ENCODE data around the gene NAA40.

Gene NAA40

DNA sequence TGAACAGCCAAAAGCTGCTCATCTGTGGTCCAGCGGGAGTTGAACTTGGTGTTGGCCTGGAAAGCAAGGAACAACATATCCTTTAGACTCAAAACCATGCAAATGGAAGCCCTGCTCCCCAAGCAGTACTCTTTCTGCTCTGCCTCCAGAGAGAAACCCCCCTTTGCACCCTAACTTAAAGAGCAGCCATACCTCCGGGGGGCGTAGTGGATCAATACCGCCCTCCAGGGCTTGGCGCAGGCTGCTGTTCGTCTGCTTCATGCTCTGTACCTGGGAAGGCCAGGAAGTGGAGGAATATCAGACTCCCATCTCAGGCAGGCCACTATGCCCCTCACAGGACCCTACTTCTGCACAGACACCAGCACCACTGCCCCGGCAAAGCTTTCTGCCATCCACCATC lies 26.1 kb upstream of the NAA40 start:
- in situ Hi-C loops (cut with MboI; ENCODE audit: low sequenced_read_pairs): no loop called here

DNA sequence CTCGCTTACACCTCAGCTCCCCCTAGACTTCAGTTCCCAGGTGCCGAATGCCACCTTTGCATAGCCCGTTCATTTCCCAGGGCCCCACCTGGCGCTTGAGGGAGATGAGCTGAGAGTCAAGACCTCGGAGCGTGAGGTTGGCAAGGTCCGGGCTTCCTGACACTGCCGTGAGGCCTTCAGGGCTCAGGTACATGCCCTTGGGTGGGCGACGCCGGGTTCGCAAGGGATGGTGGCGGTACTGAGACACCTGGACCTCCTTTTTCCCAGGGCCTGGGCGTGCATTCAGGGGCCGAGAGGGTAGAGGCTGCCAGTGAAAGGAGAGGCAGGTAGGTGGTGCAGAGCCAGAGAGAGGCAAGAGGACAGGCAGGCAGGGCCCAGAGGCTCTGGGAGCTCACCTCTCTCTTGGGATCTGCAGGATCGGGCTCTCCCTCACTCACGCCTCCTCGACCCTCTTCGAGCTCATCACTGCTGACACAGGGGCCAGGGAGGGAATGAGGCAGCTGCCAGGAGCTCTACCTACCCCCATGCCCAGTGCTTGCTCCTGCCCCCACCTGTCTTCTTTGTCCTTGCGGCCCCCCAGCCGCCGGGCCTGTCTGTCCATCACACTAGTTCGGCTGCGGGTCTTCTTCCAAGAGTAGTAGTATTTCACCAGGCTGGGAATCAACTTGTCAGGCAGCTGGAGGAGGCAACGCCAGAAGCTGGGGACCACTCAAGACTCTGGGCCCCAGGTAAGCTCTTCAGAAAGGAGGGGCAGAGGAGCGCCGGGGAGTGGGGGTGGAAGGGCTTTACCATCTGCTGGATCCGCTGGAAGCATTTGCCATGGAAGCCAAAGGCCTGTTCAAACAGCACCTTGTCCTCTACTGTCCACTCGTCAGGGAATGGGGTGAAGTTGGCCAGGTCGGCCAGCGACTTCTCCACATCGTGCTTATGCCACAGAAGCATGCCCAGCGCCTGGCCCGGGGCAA lies 24.7 kb upstream of the NAA40 start:
- in situ Hi-C loops (cut with MboI; ENCODE audit: low sequenced_read_pairs): no loop called here

DNA sequence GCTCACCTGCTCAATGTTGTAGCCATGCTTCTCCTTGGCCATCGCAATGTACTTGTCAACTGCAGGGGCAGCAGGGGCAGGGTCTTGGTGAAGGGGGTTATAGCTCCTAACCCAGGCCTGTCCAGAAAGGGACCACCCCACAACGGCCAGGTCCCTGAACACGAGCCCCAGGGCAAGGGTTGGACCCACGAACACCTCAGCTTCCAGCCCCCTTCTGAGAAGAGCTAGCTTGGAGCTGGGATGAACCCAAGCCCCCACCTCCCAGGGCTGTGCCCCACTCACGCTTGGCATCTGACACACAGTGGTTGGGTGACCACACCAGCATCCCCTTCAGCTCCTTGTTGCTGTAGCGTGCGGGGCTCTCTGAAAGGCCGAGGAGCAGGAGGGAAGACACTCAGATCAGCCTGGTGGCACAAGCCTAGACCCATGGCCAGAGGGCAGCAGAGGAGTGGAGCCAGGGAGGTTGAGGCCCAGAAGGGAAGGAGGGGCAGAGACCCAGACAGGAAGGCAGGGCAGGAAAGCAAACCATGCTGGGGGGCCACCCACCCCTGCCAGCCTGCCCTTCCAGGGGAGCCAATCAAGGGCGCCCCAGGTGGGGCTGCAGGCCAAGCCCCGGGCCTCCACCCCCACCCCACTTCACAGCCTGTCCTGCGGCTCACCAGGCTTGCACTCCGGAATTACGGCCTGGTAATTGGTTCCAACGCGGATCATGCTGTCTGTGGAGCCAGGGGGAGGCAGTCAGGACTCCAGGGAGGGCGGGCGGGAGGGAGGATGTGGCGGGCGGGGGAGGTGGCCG lies 23.7 kb upstream of the NAA40 start:
- in situ Hi-C loops (cut with MboI; ENCODE audit: low sequenced_read_pairs): no loop called here

DNA sequence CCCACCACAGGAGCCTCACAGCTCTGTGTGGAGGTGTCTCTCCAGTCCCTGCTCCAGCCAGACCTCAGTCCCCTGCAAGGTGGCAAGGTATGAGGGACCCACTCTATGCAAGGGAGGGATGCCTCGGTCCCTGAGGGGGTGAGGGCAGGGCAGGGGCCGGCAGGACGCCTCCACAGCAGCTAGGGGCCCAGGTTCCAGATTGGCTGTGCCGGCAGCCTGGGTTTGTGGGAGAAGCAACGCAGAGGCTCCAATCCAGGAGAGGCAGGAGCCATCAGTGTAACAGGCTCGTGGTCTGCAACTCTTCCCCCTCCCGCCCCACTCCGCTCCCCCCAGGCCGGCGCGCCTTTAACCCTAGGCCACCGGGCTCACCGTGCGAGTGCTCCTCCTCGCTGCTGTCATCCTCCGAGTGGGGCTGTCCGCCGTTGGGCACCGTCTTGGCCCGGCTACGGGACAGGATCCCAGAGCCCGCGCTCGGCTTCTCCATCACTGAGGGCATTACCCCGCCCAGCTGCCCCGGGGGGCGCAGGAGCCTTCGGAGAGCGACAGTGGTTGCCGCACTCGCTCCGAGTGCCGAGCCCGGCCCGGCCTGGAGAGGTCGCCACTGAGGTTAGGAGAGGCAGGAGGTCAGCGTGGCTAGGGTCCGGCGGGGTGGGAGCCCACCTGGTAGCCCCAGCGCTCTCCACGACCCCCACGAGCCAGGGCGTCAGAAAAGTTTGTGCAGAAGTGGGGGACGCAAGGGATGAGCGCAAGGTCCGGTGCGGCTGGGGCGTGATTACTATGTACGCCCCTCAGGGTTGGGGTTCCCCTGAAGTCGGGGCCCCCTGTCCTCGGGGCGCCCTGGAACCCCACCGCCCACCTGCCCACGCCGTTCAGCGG lies 22.6 kb upstream of the NAA40 start:
- in situ Hi-C loops (cut with MboI; ENCODE audit: low sequenced_read_pairs): no loop called here

DNA sequence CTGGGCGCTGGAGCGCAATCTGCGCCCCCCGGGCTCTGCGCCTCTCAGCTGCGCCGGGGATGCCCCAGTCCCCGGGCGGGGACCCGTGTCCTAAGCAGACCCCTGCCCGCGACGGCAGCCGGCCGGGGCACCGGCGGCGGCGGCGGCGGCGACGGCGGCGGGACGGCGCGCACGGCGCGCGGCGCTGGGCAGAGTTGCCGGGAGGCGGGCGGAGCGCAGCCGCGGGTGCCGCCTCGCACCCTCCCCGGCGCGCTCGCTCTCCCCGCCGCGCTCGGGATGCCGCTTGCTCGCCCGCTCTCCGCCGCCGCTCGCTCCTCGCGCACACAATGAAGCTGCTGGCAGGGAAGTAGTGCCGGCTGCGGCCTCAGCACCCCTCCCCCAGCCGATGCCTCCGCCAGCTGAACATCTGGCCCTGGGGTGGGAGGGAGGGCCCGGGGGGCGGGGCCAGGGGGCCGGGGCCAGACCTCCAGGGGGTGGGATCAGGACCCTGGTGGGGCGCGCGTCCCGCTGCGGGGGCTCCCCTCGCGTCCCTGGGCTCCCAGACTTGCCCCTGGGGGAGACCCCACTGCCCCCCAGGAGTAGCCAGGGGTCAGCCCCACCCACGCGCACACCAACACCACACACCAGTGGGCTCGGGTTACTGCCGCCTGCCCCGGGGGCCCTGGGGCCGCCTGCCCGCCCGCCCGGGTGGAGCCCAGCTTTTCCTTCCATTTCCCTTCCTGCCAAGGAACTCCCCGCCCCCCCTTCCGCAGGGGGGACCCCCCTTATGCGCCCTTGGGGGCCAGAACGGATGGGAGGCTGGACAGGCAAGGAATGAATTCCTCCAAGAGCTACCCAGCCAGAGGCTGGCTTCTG lies 21.7 kb upstream of the NAA40 start, which contains the start of gene RCOR2:
Gene RCOR2 (minus strand): TSS at position 328 of the 855 bp plus-strand sequence. CDS start 708 bp downstream, outside the sequence.
- in situ Hi-C loops (cut with MboI; ENCODE audit: low sequenced_read_pairs): no loop called here

DNA sequence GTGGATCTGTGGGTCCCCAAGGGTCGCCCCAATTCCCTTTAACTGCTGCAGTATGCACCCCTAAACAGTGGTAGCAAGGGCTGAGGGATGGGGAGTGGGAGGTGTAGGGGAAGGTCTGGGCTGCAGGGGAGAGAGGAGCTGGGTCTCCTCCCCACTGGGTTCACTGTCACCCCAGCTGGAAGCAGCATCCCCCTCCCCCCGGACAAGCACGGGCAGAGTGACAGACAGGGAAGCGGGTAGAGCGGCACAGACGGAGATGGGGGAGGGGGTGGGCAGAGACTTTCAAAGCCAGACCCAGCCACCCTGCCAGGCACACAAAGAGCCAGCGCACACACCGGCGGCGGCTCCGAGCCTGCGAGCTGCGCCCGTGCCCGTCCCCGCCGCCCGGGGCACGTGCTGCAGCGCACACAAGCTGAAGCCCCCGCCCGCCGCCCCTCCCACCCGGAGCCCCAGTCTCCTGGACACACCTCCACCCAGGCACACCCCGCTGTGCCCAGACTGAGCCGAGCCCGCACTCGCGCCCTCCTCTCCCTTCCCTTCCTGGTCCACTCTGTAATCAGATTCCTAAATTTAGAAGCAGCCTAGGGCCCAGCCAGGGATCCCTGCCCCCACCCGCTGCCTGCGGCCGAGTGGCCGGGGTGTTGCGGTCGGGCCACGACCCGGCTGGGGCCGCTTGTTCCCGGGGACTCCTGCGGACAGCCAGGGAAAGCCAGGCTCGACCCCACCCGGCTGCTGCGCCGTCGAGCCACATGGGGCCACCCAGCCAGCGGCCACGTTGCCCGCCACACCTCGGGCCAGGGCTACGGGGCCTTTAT lies 20.9 kb upstream of the NAA40 start:
- in situ Hi-C loops (cut with MboI; ENCODE audit: low sequenced_read_pairs): no loop called here

DNA sequence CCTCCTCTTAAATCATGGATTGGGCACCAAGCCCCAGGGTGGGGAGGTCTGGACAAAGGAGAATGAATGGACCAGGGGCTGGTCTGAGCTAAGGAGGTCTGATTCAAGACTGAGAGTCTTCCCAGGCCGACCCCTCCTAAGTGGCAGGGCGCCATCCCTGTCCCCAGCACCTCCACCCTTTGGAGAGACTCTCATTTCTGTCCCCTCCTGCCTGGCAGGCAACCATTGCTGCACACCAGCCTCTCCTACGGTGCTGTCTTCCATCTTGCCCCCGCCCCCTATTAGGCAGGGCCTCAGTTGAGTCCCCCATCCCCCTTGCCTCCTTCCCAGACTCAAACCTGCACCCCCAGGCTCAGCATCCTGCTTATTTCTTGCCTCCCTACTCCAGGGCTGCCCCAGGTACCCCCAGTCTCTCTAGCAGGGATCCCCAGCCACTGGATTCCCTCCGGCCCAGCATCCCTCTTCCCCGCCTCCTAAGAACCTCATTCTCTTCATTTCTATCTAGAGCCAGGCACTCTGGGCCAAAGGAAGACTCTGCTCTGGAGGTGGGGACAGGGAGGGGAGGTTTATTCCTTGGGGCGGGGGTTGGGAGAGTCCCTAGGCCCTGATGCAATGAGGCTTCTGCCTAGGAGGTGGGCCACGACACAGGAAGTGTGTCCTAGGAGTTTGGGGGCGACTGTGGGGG lies 20.2 kb upstream of the NAA40 start:
- in situ Hi-C loops (cut with MboI; ENCODE audit: low sequenced_read_pairs): no loop called here

DNA sequence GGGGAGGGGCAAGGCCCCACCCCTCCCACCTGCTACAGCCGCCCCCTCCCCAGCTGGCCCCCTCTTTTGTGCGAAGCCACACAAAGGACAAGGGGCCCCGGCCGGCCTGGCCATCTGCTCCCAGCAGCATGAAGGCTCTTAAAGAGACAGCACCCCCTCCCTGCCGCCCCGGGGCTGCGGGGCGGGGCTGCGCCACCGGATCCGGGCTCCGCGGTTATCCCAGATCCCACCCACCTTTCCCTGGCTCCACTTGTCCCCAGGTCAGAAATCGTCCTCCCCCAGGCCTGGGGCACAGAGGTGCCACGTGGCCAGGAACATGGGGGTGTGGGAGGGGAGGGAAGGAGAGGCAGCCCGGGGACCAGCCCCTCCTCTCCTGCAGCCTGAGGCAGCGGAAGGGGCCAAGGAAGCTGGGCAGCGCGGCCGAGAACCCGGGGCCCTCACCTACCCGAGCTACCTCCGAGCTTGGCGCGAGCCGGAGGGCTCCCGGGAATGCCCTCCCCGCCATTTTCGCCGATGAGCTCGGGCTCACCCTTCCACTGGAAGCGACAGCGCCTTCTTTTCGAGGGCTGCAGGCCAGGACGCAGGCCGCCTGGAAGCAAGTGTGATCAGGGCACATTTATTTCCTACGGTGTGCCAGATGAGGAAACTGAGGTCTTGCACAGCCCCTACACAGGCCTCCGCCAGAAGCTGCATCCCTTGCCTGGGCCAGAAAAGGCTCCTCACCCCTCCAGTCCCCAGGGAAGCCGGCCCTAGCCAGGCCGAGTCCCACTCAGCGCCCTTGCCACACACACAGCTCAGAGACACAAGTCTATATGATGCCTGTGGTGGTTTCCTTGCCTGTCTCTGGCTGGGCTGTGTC lies 19.3 kb upstream of the NAA40 start:
- in situ Hi-C loops (cut with MboI; ENCODE audit: low sequenced_read_pairs): no loop called here

DNA sequence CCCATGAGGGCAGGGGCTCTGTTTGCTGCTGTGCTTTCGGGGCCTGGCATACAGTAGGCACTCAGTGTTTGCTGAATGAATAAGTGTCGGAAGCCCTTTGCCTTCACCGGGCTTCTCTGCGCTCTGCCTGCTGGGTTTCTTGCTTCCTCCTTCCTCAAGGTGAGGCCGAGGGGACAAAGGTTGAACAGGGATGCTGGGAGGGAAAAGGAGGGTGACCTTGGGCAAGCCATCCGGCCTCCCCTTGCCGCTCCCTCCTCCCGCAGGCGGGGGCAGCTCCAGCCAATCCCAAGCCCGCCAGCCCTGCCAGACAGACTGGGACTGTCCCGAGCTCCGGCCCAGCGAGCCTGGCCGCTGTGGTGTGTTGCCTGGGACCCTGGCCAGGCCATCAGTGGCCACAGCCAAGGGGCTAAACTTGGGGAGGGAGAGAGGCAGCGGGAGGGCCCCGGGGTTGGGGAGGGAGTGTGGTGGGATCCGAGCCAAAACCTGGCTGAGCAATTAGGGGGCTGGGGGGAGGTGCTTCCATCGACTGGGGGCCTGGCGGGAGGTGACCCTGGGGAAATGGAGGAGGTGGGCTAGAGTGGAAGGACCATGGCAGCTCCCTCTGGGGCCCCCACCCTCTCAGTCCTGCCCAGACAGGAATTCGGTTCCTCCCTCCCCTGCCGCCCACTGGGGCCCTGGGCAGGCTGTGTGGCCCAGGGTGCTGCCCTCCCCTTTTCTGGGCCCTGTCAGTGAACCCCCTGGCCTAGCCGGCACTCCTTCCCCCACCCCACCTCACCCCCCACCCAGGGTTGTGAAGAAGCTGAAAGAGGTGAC lies 18.5 kb upstream of the NAA40 start:
- in situ Hi-C loops (cut with MboI; ENCODE audit: low sequenced_read_pairs): no loop called here

DNA sequence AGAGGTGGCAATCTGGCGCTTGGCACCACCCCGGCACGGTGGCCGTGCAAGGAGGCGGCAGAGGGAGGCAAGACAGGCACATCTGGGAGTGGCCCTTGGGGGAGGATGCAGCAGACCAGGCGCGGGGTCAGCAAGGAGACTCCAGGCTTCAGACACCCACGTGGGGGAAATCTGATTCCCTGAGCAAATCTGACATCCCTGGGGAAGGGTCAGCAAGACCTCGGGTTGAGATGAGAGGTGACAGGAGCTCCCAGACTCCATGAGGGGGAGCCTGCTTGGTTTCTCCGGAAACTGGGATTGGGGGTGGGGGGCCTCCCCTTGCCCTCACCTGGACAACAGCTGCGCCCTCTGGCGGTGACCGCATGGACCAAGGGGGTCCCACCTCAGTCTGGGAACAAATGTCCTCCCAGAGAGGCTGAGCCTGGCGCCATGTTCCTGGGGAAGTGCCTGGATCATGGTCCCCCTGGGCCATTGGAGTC lies 17.8 kb upstream of the NAA40 start:
- in situ Hi-C loops (cut with MboI; ENCODE audit: low sequenced_read_pairs): no loop called here

DNA sequence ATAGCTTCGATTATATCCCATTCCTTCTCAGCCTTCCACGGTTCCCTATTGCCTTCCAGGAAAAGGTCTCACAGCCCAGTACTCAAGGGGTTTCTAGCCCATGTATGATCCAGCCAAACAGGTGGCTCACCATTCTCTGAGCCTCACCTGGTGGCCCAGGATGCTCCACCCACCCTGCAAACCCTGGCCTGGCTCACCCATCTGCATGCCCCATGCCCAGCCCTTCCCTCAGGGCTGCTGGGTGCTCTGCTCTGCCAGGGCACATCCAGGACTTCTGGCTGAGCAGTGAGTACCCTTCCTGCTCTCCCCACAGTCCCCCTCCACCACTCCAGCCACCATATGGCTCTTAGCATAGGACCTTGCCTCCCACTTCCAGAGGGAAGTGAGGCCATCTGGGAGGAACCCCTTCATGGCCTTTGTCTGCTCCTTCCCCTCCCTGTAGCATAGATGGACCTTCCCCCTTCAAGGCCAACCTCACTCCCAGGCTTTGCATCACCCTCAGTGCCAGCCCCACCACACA lies 16.1 kb upstream of the NAA40 start:
- in situ Hi-C loops (cut with MboI; ENCODE audit: low sequenced_read_pairs): no loop called here

DNA sequence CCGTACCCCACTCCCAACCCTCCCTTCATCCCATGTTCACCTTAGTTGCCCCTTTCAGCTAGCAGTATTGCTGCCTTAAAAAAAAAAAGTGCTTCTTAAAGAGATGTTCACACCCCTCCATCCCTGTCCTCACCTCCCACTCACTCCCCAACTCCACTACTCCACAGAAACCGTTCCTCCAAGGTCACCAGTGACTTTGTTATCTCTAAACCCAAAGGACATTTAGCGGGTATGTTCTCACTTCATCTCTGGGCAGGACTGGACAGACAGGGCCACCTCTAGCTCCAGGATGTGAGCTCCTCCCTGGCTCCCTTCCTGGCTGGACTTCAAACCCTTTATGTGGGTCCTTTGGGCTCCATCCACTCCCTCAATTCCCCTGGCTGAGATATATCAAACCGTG lies 15.5 kb upstream of the NAA40 start:
- in situ Hi-C loops (cut with MboI; ENCODE audit: low sequenced_read_pairs): no loop called here

DNA sequence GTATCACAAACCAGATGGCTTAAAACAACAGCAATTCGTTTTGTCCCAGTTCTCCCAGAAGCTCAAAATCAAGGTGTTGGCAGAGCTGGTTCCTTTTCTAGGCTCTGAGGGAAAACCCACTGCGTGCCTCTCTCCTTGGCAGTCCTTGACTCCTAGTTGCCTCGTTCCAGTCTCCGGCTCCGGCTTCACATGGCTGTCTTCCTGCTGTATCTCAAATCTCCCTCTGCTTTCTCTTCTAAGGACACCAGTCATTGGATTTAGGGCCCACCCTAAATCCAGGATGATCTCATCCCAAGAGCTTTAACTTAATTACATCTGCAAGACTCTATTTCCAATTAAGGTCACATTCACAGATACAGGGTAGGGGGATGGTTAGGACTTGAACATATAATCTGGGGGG lies 9.2 kb upstream of the NAA40 start:
- in situ Hi-C loops (cut with MboI; ENCODE audit: low sequenced_read_pairs): no loop called here

DNA sequence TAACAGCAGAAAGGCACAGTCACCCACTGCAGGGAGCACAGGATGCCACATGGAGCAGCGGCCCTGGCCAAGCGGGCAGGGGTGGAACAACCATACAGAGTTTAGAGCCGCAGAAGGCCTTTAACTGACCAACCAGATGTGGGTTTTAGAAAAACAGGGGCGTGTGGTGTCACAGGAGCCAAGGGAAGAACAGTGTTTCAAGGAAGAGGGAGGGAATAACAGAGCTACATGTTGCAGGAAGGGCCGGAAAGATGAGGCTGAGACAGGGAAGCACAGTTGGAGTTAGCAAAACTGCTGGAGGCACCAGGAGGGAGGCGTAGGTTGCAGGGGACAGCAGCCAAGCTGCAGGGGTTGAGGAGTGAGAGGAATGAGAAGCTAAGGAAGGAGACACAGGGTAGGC lies 7.8 kb upstream of the NAA40 start:
- in situ Hi-C loops (cut with MboI; ENCODE audit: low sequenced_read_pairs): no loop called here

DNA sequence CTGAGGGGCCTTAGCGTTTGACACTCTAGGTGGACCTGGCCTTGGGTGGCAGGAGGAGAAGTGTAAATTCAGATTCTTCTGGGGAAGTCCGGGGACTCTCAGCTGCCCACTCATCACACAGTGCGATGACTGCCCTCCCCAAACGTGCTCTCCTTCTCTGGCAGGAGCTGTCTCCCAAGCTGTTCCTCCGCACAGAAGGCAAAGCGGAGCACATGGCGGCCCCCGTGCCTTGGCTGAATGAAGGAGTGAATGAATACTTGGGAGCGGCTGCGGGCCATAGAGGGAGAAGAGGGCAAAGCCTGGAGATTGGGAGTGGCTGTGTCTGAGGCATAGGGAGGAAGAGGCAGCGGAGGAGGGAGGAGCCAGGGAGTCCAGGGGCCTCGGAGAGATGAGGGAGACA lies 6.9 kb upstream of the NAA40 start:
- in situ Hi-C loops (cut with MboI; ENCODE audit: low sequenced_read_pairs): no loop called here

DNA sequence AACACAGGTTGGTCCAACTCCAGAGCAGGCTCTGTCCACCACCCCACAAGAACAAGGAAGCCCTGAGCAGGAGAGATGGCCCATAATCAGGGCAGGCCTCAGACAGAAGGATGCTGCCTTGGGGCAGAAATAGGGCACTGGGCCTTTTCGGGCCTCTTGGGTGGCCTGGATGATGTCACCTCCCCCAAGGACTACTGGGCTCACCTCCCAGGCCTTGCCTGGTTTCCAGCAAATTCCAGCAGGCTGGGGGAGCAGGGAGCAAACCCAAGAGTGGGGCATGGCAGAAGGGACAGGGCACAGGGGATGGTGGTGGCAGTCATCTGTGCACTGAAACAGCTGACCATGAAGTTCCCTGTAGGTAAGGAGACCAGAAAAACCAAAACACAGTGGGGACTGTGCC lies 5.3 kb upstream of the NAA40 start:
- in situ Hi-C loops (cut with MboI; ENCODE audit: low sequenced_read_pairs): no loop called here
